GM19467 (cell line): ENCODE data around the gene PARP8.

Source experiments
- ATAC-seq: cut with Tn5 transposase; IDR thresholded peaks from one replicate; pipeline ENCODE4 v1.9.1; 2021; ENCODE audit warnings: mild to moderate bottlenecking, moderate library complexity; ENCODE audit not compliant: unreplicated experiment

The PARP8 gene

GRCh38 chr5:50887889-50888633, 221.6 kb downstream of the PARP8 start:
- no peak for ATAC-seq

DNA sequence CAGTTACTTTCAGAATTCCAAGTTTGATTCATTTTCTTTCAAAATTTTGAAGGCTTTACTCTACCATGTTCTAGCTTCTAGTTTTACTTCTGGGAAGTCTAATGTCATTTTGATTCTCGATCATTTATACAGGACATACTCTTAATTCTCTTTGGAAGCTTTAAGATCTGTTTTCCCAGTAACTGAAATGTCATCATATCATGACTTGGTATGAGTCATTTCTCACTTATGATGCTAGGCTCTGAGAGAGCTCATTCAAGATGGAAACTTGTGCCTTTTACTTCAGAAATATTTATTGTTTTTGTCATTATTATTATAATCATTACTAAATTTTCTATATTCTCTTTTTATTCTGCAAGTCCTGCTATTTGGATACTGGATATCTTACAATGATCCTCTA, 222.3 kb downstream of the PARP8 start:
- no peak for ATAC-seq

GRCh38 chr5:50889790-50890189, 223.4 kb downstream of the PARP8 start:
- no peak for ATAC-seq
